ENCODE measurements around the gene CBARP. TPM values are rescaled to one million over a fixed set of nuclear protein-coding genes. Genes with fewer than 3 reads are reported as not detected.

CBARP gene
- total and polyA plus RNA-seq, 2 donors from 2014 or later, result 1.0 to 1.1 TPM

- no peak for TF ChIP-seq CTCF (IDR thresholded peaks at IDR 0.05; ENCODE audit: borderline replicate concordance, extremely low read depth, insufficient read depth)
- no peaks in the 10 kb centered on the region for H3K27me3 ChIP-seq (ENCODE audit: control insufficient read depth, insufficient read depth, low read length)
- H3K4me1 ChIP-seq (ENCODE audit: control insufficient read depth in 2 of 3, insufficient read depth in 2 of 3, low read depth in 1 of 3, low read length in 3 of 3), result peaks cover 0 to 12% (median 0%) of the 10 kb centered on the region in 3 donors
- DNase-seq (peak in 1 of 5 donors; percentile 45), FAIRE-seq (no peak)
- H3K9ac ChIP-seq (ENCODE audit: low read length in 3 of 3), result peak overlapping the region in 1 of 3 donors; percentile 15
- intact Hi-C loops (cut with DNase I), result no loop called here
- peak overlapping the region in 1 of 2 donors; percentile 71 for H3K27ac ChIP-seq (ENCODE audit: low read depth in 2 of 2, low read length in 2 of 2)
- H3K36me3 ChIP-seq (ENCODE audit: control insufficient read depth in 2 of 3, insufficient read depth in 3 of 3, low read length in 3 of 3), result no peaks in the 10 kb centered on the region
- H3K9me3 ChIP-seq (ENCODE audit: control insufficient read depth in 2 of 3, insufficient read depth in 1 of 3, low read length in 3 of 3), result no peaks in the 10 kb centered on the region
- no peak overlapping the region for H3K4me3 ChIP-seq (ENCODE audit: low read length in 3 of 3)
Measured at GRCh38 chr19:1232652-1233072, 5.1 kb downstream of the CBARP start.

- no peak overlapping the region for H3K4me3 ChIP-seq (ENCODE audit: low read length in 3 of 3)
- H3K9me3 ChIP-seq (ENCODE audit: control insufficient read depth in 2 of 3, insufficient read depth in 1 of 3, low read length in 3 of 3), result no peaks in the 10 kb centered on the region
- peaks cover 0 to 12% (median 0%) of the 10 kb centered on the region in 3 donors for H3K4me1 ChIP-seq (ENCODE audit: control insufficient read depth in 2 of 3, insufficient read depth in 2 of 3, low read depth in 1 of 3, low read length in 3 of 3)
- peak overlapping the region in 1 of 3 donors; percentile 34 for H3K9ac ChIP-seq (ENCODE audit: low read length in 3 of 3)
- peak overlapping the region in 1 of 2 donors; percentile 71 for H3K27ac ChIP-seq (ENCODE audit: low read depth in 2 of 2, low read length in 2 of 2)
- DNase-seq (no peak), FAIRE-seq (no peak)
- no peak for TF ChIP-seq CTCF (IDR thresholded peaks at IDR 0.05; ENCODE audit: borderline replicate concordance, extremely low read depth, insufficient read depth)
- no peaks in the 10 kb centered on the region for H3K27me3 ChIP-seq (ENCODE audit: control insufficient read depth, insufficient read depth, low read length)
- intact Hi-C loops (cut with DNase I), result no loop called here
- no peaks in the 10 kb centered on the region for H3K36me3 ChIP-seq (ENCODE audit: control insufficient read depth in 2 of 3, insufficient read depth in 3 of 3, low read length in 3 of 3)
Measured at GRCh38 chr19:1231729-1232637, 5.8 kb downstream of the CBARP start.

- Histone ChIP-seq H3K36me3 (ENCODE audit: control insufficient read depth in 2 of 3, insufficient read depth in 3 of 3, low read length in 3 of 3) (no peaks in the 10 kb centered on the region), H3K4me1 (ENCODE audit: control insufficient read depth in 2 of 3, insufficient read depth in 2 of 3, low read depth in 1 of 3, low read length in 3 of 3) (peaks cover 0 to 9% (median 0%) of the 10 kb centered on the region in 3 donors), H3K27ac (ENCODE audit: low read depth in 2 of 2, low read length in 2 of 2) (no peak overlapping the region), H3K9me3 (ENCODE audit: control insufficient read depth in 2 of 3, insufficient read depth in 1 of 3, low read length in 3 of 3) (no peaks in the 10 kb centered on the region), H3K4me3 (ENCODE audit: low read length in 3 of 3) (no peak overlapping the region), H3K9ac (ENCODE audit: low read length in 3 of 3) (no peak overlapping the region), H3K27me3 (ENCODE audit: control insufficient read depth, insufficient read depth, low read length) (no peaks in the 10 kb centered on the region)
- peak in 3 of 5 donors; percentile 26 to 71 (median 51) for DNase-seq
- intact Hi-C loops (cut with DNase I), result no loop called here
- no peak for TF ChIP-seq CTCF (IDR thresholded peaks at IDR 0.05; ENCODE audit: borderline replicate concordance, extremely low read depth, insufficient read depth)
- FAIRE-seq, result no peak
Measured at GRCh38 chr19:1230783-1231489, 6.9 kb downstream of the CBARP start.

Data from kidney (tissue), 14 donors.